Neural progenitor cell (in vitro differentiated cells): Measurements from ENCODE around the gene MSRB2. TPM values are rescaled to one million over a fixed set of nuclear protein-coding genes. Genes with fewer than 3 reads are reported as not detected.

Source experiments
- DNase-seq: peaks from one replicate; pipeline ENCODE4 v3.0.0-alpha.2; 2016; ENCODE audit warnings: low spot score
- H2AFZ ChIP-seq: fragments of 200-600 bp; sonication (generic); replicated peaks from 2 replicates; pipeline ENCODE4 v1.6.1; 2016; ENCODE audit warnings: antibody characterized with exemption
- H3F3A ChIP-seq: fragments of 200-600 bp; sonication (generic); 2 replicates; pipeline ENCODE4 v1.6.1; 2016; ENCODE audit warnings: antibody characterized with exemption, low read depth
- H3K27ac ChIP-seq: fragments of 200-600 bp; sonication (generic); 2 replicates; pipeline ENCODE4 v1.5.1; 2016; ENCODE audit warnings: mild to moderate bottlenecking
- H3K27me3 ChIP-seq: fragments of 200-600 bp; sonication (generic); 2 replicates; pipeline ENCODE4 v1.6.1; 2016; ENCODE audit warnings: mild to moderate bottlenecking, moderate library complexity
- H3K36me3 ChIP-seq: fragments of 200-600 bp; sonication (generic); 2 replicates; pipeline ENCODE4 v1.5.1; 2016
- H3K4me1 ChIP-seq: fragments of 200-600 bp; sonication (generic); 2 replicates; pipeline ENCODE4 v1.6.1; 2016; ENCODE audit warnings: mixed run types
- H3K4me2 ChIP-seq: fragments of 200-600 bp; sonication (generic); 2 replicates; pipeline ENCODE4 v1.6.1; 2016
- H3K4me3 ChIP-seq: fragments of 200-600 bp; sonication (generic); 2 replicates; pipeline ENCODE4 v1.5.1; 2016
- H3K79me2 ChIP-seq: fragments of 200-600 bp; sonication (generic); 2 replicates; pipeline ENCODE4 v1.6.1; 2016; ENCODE audit warnings: low read depth
- H3K9ac ChIP-seq: fragments of 200-600 bp; sonication (generic); 2 replicates; pipeline ENCODE4 v1.6.1; 2016
- H3K9me3 ChIP-seq: fragments of 200-600 bp; sonication (generic); 2 replicates; pipeline ENCODE4 v1.5.1; 2016; ENCODE audit warnings: low read depth
- H4K20me1 ChIP-seq: fragments of 200-600 bp; sonication (generic); 2 replicates; pipeline ENCODE4 v1.6.1; 2016; ENCODE audit warnings: low read depth
- H3K27ac Mint-ChIP-seq: 3 replicates; pipeline ENCODE4 v1.8.0; 2021; ENCODE audit warnings: mixed read lengths
- H3K27me3 Mint-ChIP-seq: 2 replicates; pipeline ENCODE4 v1.8.0; 2022; ENCODE audit warnings: low read depth, mild to moderate bottlenecking, inconsistent platforms, moderate library complexity, mixed read lengths; ENCODE audit not compliant: insufficient read depth
- H3K36me3 Mint-ChIP-seq: 3 replicates; pipeline ENCODE4 v1.8.0; 2021; ENCODE audit warnings: mixed read lengths
- H3K4me1 Mint-ChIP-seq: 3 replicates; pipeline ENCODE4 v1.8.0; 2021; ENCODE audit warnings: mixed read lengths
- H3K4me3 Mint-ChIP-seq: 3 replicates; pipeline ENCODE4 v1.8.0; 2021; ENCODE audit warnings: mild to moderate bottlenecking, moderate library complexity, mixed read lengths
- H3K9me3 Mint-ChIP-seq: 3 replicates; pipeline ENCODE4 v1.8.0; 2020; ENCODE audit warnings: mixed read lengths
- EZH2 ChIP-seq: fragments of 200-600 bp; sonication (generic); IDR thresholded peaks from 2 replicates; pipeline ENCODE4 v1.6.1; 2017; ENCODE audit warnings: antibody characterized with exemption, mild to moderate bottlenecking, moderate library complexity
- EZH2phosphoT487 ChIP-seq: fragments of 200-600 bp; sonication (generic); IDR thresholded peaks from 2 replicates; pipeline ENCODE4 v1.6.1; 2017; ENCODE audit warnings: antibody characterized with exemption
- total RNA-seq: library from RNA; depleted of rRNA; stranded (reverse); fragments of >200 nt; gene quantifications from 2 replicates; pipeline ENCODE4 v1.2.3, GENCODE V29; 2015; ENCODE audit warnings: low replicate concordance
- TF ChIP-seq, protein P1 (sequence below): fragments of 200-600 bp; sonication (generic); IDR thresholded peaks from 2 replicates; pipeline ENCODE4 v1.5.1; 2017; ENCODE audit warnings: antibody characterized with exemption, mild to moderate bottlenecking

Gene MSRB2
- total RNA-seq, 1 donor from 2014 or later = 15.2 TPM

- Histone ChIP-seq H3K27me3 (peaks cover 2% of the 10 kb centered on the region), H3K79me2 (no peaks in the 10 kb centered on the region), H3K36me3 (no peaks in the 10 kb centered on the region), H2AFZ (no peak overlapping the region), H3K4me2 (no peak overlapping the region), H3K9ac (no peak overlapping the region), H4K20me1 (no peaks in the 10 kb centered on the region), H3K4me1 (no peaks in the 10 kb centered on the region), H3K4me3 (no peak overlapping the region), H3K27ac (no peak overlapping the region), H3K9me3 (no peaks in the 10 kb centered on the region), H3F3A (no peaks in the 10 kb centered on the region)
- H3K36me3 Mint-ChIP-seq = no peaks in the 10 kb centered on the region
- no peaks in the 10 kb centered on the region for H3K27me3 Mint-ChIP-seq
- TF ChIP-seq EZH2 = no peak
- no peak for TF ChIP-seq EZH2phosphoT487
- TF ChIP-seq, protein P1, sequence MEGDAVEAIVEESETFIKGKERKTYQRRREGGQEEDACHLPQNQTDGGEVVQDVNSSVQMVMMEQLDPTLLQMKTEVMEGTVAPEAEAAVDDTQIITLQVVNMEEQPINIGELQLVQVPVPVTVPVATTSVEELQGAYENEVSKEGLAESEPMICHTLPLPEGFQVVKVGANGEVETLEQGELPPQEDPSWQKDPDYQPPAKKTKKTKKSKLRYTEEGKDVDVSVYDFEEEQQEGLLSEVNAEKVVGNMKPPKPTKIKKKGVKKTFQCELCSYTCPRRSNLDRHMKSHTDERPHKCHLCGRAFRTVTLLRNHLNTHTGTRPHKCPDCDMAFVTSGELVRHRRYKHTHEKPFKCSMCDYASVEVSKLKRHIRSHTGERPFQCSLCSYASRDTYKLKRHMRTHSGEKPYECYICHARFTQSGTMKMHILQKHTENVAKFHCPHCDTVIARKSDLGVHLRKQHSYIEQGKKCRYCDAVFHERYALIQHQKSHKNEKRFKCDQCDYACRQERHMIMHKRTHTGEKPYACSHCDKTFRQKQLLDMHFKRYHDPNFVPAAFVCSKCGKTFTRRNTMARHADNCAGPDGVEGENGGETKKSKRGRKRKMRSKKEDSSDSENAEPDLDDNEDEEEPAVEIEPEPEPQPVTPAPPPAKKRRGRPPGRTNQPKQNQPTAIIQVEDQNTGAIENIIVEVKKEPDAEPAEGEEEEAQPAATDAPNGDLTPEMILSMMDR = no peak
- H3K4me3 Mint-ChIP-seq = no peak overlapping the region
- no peak overlapping the region for H3K27ac Mint-ChIP-seq
- H3K9me3 Mint-ChIP-seq = no peaks in the 10 kb centered on the region
- DNase-seq = no peak
- H3K4me1 Mint-ChIP-seq = no peaks in the 10 kb centered on the region
Observed at GRCh38 chr10:23150091-23150490, 54.7 kb downstream of the MSRB2 start.

DNA sequence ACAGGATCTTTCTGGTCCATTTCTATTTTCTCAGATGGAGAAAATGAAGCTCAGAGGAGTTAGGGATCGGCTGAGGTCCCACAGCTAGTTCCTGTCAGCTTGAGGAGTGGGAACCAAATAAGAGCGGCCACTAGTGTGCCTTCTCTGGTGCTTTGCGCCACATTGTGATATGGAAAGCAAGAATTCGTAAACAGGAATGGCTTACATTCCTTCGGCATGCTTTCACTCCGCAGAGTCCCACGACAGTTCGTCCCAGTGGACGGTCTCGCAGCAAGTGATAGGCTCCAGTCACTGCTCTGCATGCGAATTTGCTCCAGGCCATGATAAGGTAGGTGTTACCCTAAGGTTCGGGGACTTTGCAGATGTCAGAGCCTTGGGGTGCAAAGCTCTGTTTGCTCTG lies 55.2 kb downstream of the MSRB2 start:
- Mint-ChIP-seq H3K4me1 (no peaks in the 10 kb centered on the region), H3K9me3 (no peaks in the 10 kb centered on the region), H3K36me3 (no peaks in the 10 kb centered on the region), H3K27ac (no peak overlapping the region), H3K4me3 (no peak overlapping the region), H3K27me3 (no peaks in the 10 kb centered on the region)
- no peak overlapping the region for H3K4me2 ChIP-seq
- no peak overlapping the region for H3K9ac ChIP-seq
- no peak overlapping the region for H3K4me3 ChIP-seq
- peaks cover 6% of the 10 kb centered on the region for H3K27me3 ChIP-seq
- no peaks in the 10 kb centered on the region for H3K4me1 ChIP-seq
- H3K27ac ChIP-seq = no peak overlapping the region
- no peak overlapping the region for H2AFZ ChIP-seq
- H4K20me1 ChIP-seq = no peaks in the 10 kb centered on the region
- H3F3A ChIP-seq = no peaks in the 10 kb centered on the region
- H3K36me3 ChIP-seq = no peaks in the 10 kb centered on the region
- TF ChIP-seq EZH2 (no peak), EZH2phosphoT487 (no peak)
- TF ChIP-seq, protein P1 = no peak
- H3K9me3 ChIP-seq = no peaks in the 10 kb centered on the region
- no peak for DNase-seq
- H3K79me2 ChIP-seq = no peaks in the 10 kb centered on the region

DNA sequence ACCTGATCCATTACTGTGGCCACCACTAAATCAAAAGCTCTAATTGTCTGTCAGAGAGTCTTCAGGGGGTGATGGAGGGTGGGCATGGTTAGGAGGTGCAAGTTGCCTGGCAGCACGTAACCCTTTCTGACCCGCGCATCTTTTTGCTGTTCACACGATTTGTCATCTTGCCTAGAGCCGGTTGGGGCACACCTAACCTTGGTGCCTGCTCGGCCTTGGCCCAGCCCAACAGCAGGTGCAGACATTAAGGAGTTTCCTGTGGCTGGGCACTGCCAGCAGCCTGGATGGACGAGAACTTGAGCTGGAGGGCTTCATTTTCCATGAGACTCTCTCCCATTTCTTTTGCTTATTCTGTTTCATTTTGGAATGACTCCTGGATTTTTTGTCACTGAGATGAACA lies 55.7 kb downstream of the MSRB2 start:
- Histone ChIP-seq H3K4me2 (no peak overlapping the region), H3F3A (no peaks in the 10 kb centered on the region), H3K9ac (no peak overlapping the region), H3K9me3 (no peaks in the 10 kb centered on the region), H3K27me3 (peaks cover 10% of the 10 kb centered on the region), H3K4me3 (no peak overlapping the region), H3K27ac (no peak overlapping the region), H3K36me3 (no peaks in the 10 kb centered on the region), H3K79me2 (no peaks in the 10 kb centered on the region), H4K20me1 (no peaks in the 10 kb centered on the region), H3K4me1 (no peaks in the 10 kb centered on the region), H2AFZ (no peak overlapping the region)
- TF ChIP-seq EZH2phosphoT487 (no peak), EZH2 (no peak)
- TF ChIP-seq, protein P1 = no peak
- Mint-ChIP-seq H3K27me3 (no peaks in the 10 kb centered on the region), H3K4me1 (no peaks in the 10 kb centered on the region), H3K9me3 (no peaks in the 10 kb centered on the region), H3K4me3 (no peak overlapping the region), H3K36me3 (no peaks in the 10 kb centered on the region), H3K27ac (no peak overlapping the region)
- no peak for DNase-seq

DNA sequence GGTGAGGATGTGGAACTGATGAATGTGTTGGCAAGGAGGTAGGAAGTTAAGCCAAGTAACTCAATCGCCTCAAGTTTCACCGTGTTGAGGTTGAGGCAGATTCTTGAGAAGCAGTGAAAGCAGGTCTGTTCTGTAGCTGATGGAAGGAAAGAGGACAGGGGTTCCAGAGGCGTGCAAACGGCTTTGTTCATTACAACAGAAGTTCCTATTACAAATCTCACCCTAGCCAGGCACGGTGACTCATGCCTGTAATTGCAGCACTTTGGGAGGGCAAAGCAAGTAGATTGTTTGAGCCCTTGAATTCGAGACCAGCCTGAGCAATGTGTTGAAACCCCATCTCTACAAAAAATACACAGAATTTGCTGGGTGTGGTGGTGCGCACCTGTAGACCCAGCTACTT lies 59.8 kb downstream of the MSRB2 start:
- Histone ChIP-seq H3K4me1 (no peaks in the 10 kb centered on the region), H3K9ac (no peak overlapping the region), H3K79me2 (no peaks in the 10 kb centered on the region), H3K9me3 (no peaks in the 10 kb centered on the region), H3K27ac (no peak overlapping the region), H3K4me2 (no peak overlapping the region), H4K20me1 (no peaks in the 10 kb centered on the region), H3F3A (no peaks in the 10 kb centered on the region), H2AFZ (no peak overlapping the region), H3K36me3 (no peaks in the 10 kb centered on the region), H3K27me3 (peaks cover 46% of the 10 kb centered on the region), H3K4me3 (no peak overlapping the region)
- H3K27me3 Mint-ChIP-seq = peaks cover 2% of the 10 kb centered on the region
- H3K4me1 Mint-ChIP-seq = peaks cover 10% of the 10 kb centered on the region
- no peak overlapping the region for H3K27ac Mint-ChIP-seq
- DNase-seq = no peak
- H3K36me3 Mint-ChIP-seq = no peaks in the 10 kb centered on the region
- H3K9me3 Mint-ChIP-seq = no peaks in the 10 kb centered on the region
- TF ChIP-seq EZH2 = no peak
- TF ChIP-seq, protein P1 = no peak
- TF ChIP-seq EZH2phosphoT487 = no peak
- no peak overlapping the region for H3K4me3 Mint-ChIP-seq
